Activated CD8-positive, alpha-beta T cell treated with anti-CD3 and anti-CD28 coated beads, Interleukin-2, amount 10 ng/mL, durations not matched to agents 7 days and 5 days (primary cell): Measurements from ENCODE around the gene IRAK2. TPM values are rescaled to one million over a fixed set of nuclear protein-coding genes. Genes with fewer than 3 reads are reported as not detected.

Source experiments
- ATAC-seq: fragments of 150-1000 bp; cut with Tn5 transposase; one replicate; pipeline ENCODE4 v1.10.0; 2021; ENCODE audit warnings: moderate library complexity
- CTCF ChIA-PET: fragments of 350-600 bp; sonication (Branson Sonifier 250); formaldehyde crosslinking; loops from one replicate; lab custom pipeline; 2021; ENCODE audit warnings: antibody characterized with exemption; lab: Charles Lee
- POLR2A ChIA-PET: fragments of 350-600 bp; sonication (Branson Sonifier 250); formaldehyde crosslinking; loops from one replicate; lab custom pipeline; 2021; ENCODE audit warnings: antibody characterized with exemption; lab: Charles Lee
- DNase-seq: peaks from one replicate; pipeline ENCODE4 v3.0.0-alpha.2; 2020
- H3K27ac Mint-ChIP-seq: one replicate; pipeline ENCODE4 v1.8.0; 2021; ENCODE audit warnings: mild to moderate bottlenecking, mixed read lengths
- H3K27me3 Mint-ChIP-seq: one replicate; pipeline ENCODE4 v1.8.0; 2021; ENCODE audit warnings: low read depth, mixed read lengths
- H3K36me3 Mint-ChIP-seq: one replicate; pipeline ENCODE4 v1.8.0; 2021; ENCODE audit warnings: low read depth, mixed read lengths
- H3K4me1 Mint-ChIP-seq: one replicate; pipeline ENCODE4 v1.8.0; 2021; ENCODE audit warnings: low read depth, mixed read lengths
- H3K4me3 Mint-ChIP-seq: one replicate; pipeline ENCODE4 v1.8.0; 2021; ENCODE audit warnings: mild to moderate bottlenecking, mixed read lengths
- H3K9me3 Mint-ChIP-seq: one replicate; pipeline ENCODE4 v1.8.0; 2022; ENCODE audit warnings: mixed read lengths; ENCODE audit not compliant: insufficient read depth
- total RNA-seq, 2 experiments: library from RNA; stranded (reverse); gene quantifications; one replicate each; pipeline ENCODE4 v1.2.3, GENCODE V29; 2021

The IRAK2 gene
- total RNA-seq, 2 experiments from 2014 or later, result 1.3 to 1.4 TPM

DNA sequence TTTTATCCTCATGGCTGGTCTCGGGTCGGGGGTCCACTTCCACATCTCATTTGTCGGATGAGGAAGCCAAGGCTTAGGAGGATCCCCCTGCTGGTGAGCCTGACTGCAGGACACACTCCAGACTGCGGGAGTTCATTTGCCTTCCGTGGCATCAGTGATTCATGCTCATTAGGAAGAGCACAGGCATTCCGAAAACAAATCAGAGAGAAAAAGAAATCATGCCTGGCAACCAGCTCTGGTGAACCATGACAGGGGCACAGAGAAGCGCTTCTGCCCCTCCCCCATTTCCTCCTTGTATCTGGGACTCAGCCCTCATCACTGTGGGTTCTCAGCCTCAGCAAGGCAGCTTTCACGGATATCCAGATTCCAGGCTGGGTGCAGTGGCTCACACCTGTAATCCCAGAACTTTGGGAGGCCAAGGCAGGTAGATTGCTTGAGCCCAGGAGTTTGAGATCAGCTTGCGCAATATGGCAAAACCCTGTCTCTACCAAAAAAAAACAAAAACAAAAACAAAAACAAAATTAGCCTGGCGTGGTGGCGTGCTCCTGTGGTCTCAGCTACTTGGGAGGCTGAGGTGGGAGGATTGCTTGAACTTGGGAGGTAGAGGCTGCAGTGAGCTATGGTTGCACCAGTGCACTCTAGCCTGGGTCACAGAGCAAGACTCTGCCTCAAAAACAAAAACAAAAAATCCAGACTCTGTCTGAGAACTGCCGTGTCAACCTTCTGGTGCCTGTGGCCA is 28.4 kb downstream of the IRAK2 start:
- ATAC-seq (no peak), DNase-seq (peak; percentile 70)
- CTCF ChIA-PET, result interaction anchor here (0.8 to 3.2 kb wide), 8 partner anchors 8 to 108 kb away, joined by 3 to 14 read pairs (median 6); no protein-coding TSS in a partner anchor
- POLR2A ChIA-PET, result interaction anchor here (0.6 to 2.8 kb wide), 8 partner anchors 29 to 207 kb away, joined by 3 to 22 read pairs (median 4); partner anchors contain the start of genes EMC3, IRAK2, TATDN2 and VHL
- H3K4me3 Mint-ChIP-seq, result peak overlapping the region; percentile 53
- H3K36me3 Mint-ChIP-seq, result peaks cover 4% of the 10 kb centered on the region
- peaks cover 81% of the 10 kb centered on the region for H3K4me1 Mint-ChIP-seq
- H3K27me3 Mint-ChIP-seq, result no peaks in the 10 kb centered on the region
- H3K9me3 Mint-ChIP-seq, result no peaks in the 10 kb centered on the region
- peak overlapping the region; percentile 97 for H3K27ac Mint-ChIP-seq

DNA sequence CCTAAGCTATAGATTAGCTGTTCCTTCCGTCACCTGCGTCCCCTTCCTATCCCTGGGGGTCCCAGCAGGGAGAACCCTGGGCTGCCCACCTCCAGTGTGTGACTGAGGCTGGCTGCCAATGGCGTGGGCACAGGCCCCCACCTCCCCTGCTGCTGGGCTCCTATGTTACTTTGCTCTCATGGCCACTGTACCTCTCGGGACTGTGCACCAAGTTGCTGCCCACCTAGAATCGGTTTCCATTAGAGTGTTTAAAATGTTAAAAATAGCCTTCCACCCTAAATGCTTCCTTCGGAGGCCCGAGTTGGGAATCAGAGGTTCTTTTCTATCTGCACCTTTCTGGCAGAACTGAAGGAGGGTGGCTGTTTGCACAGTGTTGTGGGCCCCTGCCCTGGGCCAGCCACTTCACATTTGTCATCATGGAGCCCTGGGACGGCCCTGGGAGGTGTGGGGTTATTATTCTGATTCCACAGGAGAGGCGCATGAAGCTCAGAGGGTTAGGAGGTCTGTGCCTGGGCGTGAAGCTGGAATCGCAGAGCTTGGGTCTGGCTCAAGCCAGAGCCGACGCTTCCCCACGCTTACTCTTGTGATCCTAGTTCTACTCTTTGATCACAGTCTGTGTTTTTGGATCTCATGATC is 29.1 kb downstream of the IRAK2 start:
- DNase-seq (no peak), ATAC-seq (peak; percentile 6)
- H3K27ac Mint-ChIP-seq, result peak overlapping the region; percentile 97
- no peaks in the 10 kb centered on the region for H3K9me3 Mint-ChIP-seq
- peaks cover 4% of the 10 kb centered on the region for H3K36me3 Mint-ChIP-seq
- H3K27me3 Mint-ChIP-seq, result no peaks in the 10 kb centered on the region
- ChIA-PET POLR2A (interaction anchor here (0.6 to 2.8 kb wide), 7 partner anchors 8 to 54 kb away, joined by 3 to 22 read pairs (median 6); partner anchors contain the start of genes TATDN2 and VHL), CTCF (interaction anchor here (0.8 to 3.2 kb wide), 12 partner anchors 8 to 108 kb away, joined by 3 to 14 read pairs (median 5); no protein-coding TSS in a partner anchor)
- H3K4me1 Mint-ChIP-seq, result peaks cover 86% of the 10 kb centered on the region
- peak overlapping the region; percentile 53 for H3K4me3 Mint-ChIP-seq

DNA sequence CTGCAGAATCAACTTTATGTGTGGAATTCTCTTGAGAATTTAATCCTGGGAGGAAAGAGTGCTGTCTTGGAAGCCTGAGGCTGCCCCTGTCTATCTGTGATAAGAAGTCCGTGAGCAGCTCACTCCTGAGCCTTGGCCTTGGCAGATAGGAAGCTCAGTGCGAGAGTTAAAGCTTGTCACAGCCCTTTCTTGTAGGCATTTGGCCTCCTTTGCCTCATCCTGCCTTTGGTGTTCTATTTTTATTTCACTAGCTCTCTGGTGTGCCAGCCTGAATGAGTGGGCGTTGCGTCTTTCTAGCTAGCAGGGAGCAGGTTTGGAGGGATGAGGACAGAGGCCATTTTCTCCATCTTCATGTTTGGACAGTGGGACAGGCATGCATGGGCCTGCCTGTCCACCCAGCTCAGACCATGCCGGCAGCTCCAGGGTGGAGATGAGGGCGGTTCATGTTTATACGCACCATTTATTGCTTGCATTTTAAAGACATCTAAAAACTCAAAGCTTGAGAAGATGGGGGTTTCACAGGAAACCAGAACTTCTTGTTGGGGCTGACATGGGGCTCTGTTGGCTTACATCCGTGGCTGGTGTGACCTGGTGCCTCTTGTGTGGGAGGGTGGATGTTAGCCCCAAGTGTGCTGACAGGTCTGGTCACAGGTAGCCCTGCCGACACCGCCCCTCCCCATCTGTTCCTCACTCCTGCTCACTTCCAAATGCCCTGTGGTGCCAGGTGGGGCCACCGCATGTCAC is 29.8 kb downstream of the IRAK2 start:
- Mint-ChIP-seq H3K9me3 (no peaks in the 10 kb centered on the region), H3K27me3 (no peaks in the 10 kb centered on the region), H3K36me3 (peaks cover 3% of the 10 kb centered on the region), H3K4me3 (peak overlapping the region; percentile 53), H3K4me1 (peaks cover 86% of the 10 kb centered on the region), H3K27ac (peak overlapping the region; percentile 97)
- CTCF ChIA-PET, result interaction anchor here (0.8 to 3.2 kb wide), 12 partner anchors 9 to 69 kb away, joined by 3 to 14 read pairs (median 4); no protein-coding TSS in a partner anchor
- DNase-seq (peak; percentile 64), ATAC-seq (peak; percentile 56)
- POLR2A ChIA-PET, result interaction anchor here (1.0 to 2.8 kb wide), 8 partner anchors 8 to 54 kb away, joined by 3 to 22 read pairs (median 6); partner anchors contain the start of genes TATDN2 and VHL

- no peak for ATAC-seq
- CTCF ChIA-PET, result interaction anchor here (0.6 to 1.6 kb wide), 6 partner anchors 10 to 39 kb away, joined by 3 to 13 read pairs (median 4); no protein-coding TSS in a partner anchor
- no peak for DNase-seq
- Mint-ChIP-seq H3K4me3 (peak overlapping the region; percentile 53), H3K27ac (peak overlapping the region; percentile 97), H3K9me3 (no peaks in the 10 kb centered on the region), H3K27me3 (no peaks in the 10 kb centered on the region), H3K4me1 (peaks cover 84% of the 10 kb centered on the region), H3K36me3 (peaks cover 3% of the 10 kb centered on the region)
- POLR2A ChIA-PET, result interaction anchor here (1.0 to 2.8 kb wide), 6 partner anchors 9 to 54 kb away, joined by 3 to 22 read pairs (median 6); partner anchors contain the start of genes TATDN2 and VHL
These were observed 30.8 kb downstream of the IRAK2 start for GRCh38 chr3:10195366-10196089.

DNA sequence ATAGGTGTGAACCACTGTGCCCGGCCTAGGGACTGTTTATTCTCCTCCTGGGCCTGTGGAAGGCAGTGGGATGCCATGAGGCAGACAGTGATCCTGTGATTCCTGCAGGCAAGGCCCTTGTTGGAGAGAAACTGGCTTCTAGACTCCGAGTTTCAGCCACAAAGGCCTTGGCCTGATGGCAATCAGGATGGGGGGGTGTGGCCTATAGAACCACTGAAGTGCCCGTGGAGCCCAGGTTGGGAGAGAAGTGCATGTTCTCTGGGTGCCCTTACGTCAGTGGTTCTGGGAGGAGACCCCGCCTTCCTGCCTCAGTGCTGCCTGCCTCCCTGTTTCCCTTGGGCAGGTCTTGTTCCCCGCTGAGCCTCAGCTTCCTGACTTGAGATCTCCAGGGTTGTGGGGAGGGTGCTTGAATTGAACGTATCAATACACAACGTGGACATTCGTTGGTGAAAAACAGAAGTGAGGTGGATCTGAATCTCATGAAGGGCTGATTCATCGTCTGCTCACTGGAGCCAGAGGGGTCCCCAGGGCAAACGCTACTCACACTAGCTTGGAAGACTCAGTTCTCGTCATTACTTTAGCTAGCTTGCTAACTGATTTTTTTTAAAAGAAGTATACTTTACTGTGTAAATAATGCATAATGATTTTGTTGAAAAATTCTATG is 31.8 kb downstream of the IRAK2 start:
- H3K36me3 Mint-ChIP-seq, result peaks cover 3% of the 10 kb centered on the region
- DNase-seq (no peak), ATAC-seq (no peak)
- no peaks in the 10 kb centered on the region for H3K9me3 Mint-ChIP-seq
- H3K27ac Mint-ChIP-seq, result peak overlapping the region; percentile 97
- POLR2A ChIA-PET, result no interaction called here
- no peak overlapping the region for H3K4me3 Mint-ChIP-seq
- CTCF ChIA-PET, result interaction anchor here (0.8 to 1.0 kb wide), 2 partner anchors 26 to 32 kb away, joined by 3 read pairs; no protein-coding TSS in a partner anchor
- H3K4me1 Mint-ChIP-seq, result peaks cover 86% of the 10 kb centered on the region
- H3K27me3 Mint-ChIP-seq, result no peaks in the 10 kb centered on the region

DNA sequence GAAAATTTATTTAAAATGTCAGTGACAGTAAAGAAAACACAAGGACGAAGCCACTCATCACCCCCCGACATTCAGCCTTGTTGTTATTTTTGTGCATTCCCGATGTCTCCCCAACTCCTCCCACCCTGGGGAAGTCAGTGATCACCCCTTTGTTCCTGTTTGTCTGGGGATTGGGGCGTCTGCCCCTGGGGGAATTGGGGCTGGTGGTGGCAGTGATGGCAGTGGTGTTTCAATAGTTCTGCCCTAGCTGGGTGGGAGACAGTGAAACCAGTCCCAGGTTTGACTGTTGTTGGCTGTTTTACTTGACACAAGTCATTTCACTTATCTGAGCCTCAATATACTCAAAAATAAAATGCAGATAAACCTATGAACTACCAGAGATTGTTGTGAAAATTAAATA is 33.5 kb downstream of the IRAK2 start:
- H3K27ac Mint-ChIP-seq, result peak overlapping the region; percentile 96
- H3K4me1 Mint-ChIP-seq, result peaks cover 78% of the 10 kb centered on the region
- H3K36me3 Mint-ChIP-seq, result peaks cover 6% of the 10 kb centered on the region
- no peaks in the 10 kb centered on the region for H3K9me3 Mint-ChIP-seq
- DNase-seq (no peak), ATAC-seq (no peak)
- no peaks in the 10 kb centered on the region for H3K27me3 Mint-ChIP-seq
- peak overlapping the region; percentile 45 for H3K4me3 Mint-ChIP-seq
- ChIA-PET CTCF (interaction anchor here (1.3 to 2.1 kb wide), 5 partner anchors 25 to 89 kb away, joined by 3 to 6 read pairs (median 3); partner anchors contain the start of gene IRAK2), POLR2A (interaction anchor here (0.8 to 1.3 kb wide), 2 partner anchors 10 to 36 kb away, joined by 3 read pairs; no protein-coding TSS in a partner anchor)

- peak overlapping the region; percentile 45 for H3K4me3 Mint-ChIP-seq
- H3K27ac Mint-ChIP-seq, result peak overlapping the region; percentile 96
- ATAC-seq, result peak; percentile 82
- peak; percentile 83 for DNase-seq
- peaks cover 75% of the 10 kb centered on the region for H3K4me1 Mint-ChIP-seq
- H3K36me3 Mint-ChIP-seq, result peaks cover 8% of the 10 kb centered on the region
- H3K9me3 Mint-ChIP-seq, result no peaks in the 10 kb centered on the region
- ChIA-PET POLR2A (interaction anchor here (0.6 to 1.9 kb wide), 7 partner anchors 9 to 405 kb away, joined by 3 to 5 read pairs (median 3); partner anchors contain the start of gene TATDN2), CTCF (interaction anchor here (0.9 to 2.1 kb wide), 10 partner anchors 9 to 88 kb away, joined by 3 to 7 read pairs (median 3); partner anchors contain the start of gene IRAK2)
- no peaks in the 10 kb centered on the region for H3K27me3 Mint-ChIP-seq
These were observed 34.3 kb downstream of the IRAK2 start for GRCh38 chr3:10198761-10199649.

DNA sequence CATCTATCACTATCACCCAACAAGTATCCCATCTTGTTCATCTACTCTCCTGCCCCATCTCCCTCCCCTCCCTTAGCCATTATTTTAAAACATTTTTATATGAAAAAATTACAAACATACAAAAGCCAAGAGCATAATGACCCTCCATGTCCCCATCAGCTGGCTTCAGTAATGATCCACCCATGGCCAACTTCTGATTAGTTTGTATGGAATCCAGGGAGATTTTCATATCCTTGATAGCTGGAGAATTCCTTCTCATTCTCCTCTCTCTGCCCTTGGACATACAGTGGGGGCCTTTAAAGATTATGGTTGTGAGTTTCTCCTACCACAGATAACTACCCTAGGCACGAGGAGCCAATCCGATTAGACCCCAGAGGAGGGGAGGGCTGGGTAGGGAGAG is 40.2 kb downstream of the IRAK2 start:
- H3K36me3 Mint-ChIP-seq, result peaks cover 5% of the 10 kb centered on the region
- POLR2A ChIA-PET, result no interaction called here
- ATAC-seq (no peak), DNase-seq (no peak)
- H3K27me3 Mint-ChIP-seq, result no peaks in the 10 kb centered on the region
- CTCF ChIA-PET, result interaction anchor here (0.7 to 2.3 kb wide), 4 partner anchors 9 to 39 kb away, joined by 3 to 7 read pairs (median 5); no protein-coding TSS in a partner anchor
- H3K4me1 Mint-ChIP-seq, result peaks cover 27% of the 10 kb centered on the region
- no peak overlapping the region for H3K4me3 Mint-ChIP-seq
- H3K27ac Mint-ChIP-seq, result no peak overlapping the region
- H3K9me3 Mint-ChIP-seq, result no peaks in the 10 kb centered on the region

GRCh38 chr3:10205451-10206165 is 40.9 kb downstream of the IRAK2 start:
- Mint-ChIP-seq H3K4me1 (peaks cover 23% of the 10 kb centered on the region), H3K4me3 (no peak overlapping the region), H3K9me3 (no peaks in the 10 kb centered on the region), H3K27me3 (no peaks in the 10 kb centered on the region), H3K27ac (no peak overlapping the region), H3K36me3 (peaks cover 5% of the 10 kb centered on the region)
- ChIA-PET POLR2A (interaction anchor here (1.0 kb wide), 1 partner anchor 13 kb away, joined by 3 read pairs; no protein-coding TSS in a partner anchor), CTCF (interaction anchor here (1.4 kb wide), 1 partner anchor 18 kb away, joined by 5 read pairs; no protein-coding TSS in a partner anchor)
- DNase-seq, result no peak
- ATAC-seq, result no peak
